Activated CD4-positive, alpha-beta T cell treated with anti-CD3 and anti-CD28 coated beads, Interleukin-2, amount 50 U/mL, for 24 hours (primary cell): ENCODE data around the gene ZBTB7C.

Experiments
- DNase-seq, 2 donors: peaks; one replicate each; pipeline ENCODE4 v3.0.0-alpha.2; 2020; ENCODE audit warnings: low read depth in 1 of 2, low spot score in 1 of 2

Gene ZBTB7C

DNA sequence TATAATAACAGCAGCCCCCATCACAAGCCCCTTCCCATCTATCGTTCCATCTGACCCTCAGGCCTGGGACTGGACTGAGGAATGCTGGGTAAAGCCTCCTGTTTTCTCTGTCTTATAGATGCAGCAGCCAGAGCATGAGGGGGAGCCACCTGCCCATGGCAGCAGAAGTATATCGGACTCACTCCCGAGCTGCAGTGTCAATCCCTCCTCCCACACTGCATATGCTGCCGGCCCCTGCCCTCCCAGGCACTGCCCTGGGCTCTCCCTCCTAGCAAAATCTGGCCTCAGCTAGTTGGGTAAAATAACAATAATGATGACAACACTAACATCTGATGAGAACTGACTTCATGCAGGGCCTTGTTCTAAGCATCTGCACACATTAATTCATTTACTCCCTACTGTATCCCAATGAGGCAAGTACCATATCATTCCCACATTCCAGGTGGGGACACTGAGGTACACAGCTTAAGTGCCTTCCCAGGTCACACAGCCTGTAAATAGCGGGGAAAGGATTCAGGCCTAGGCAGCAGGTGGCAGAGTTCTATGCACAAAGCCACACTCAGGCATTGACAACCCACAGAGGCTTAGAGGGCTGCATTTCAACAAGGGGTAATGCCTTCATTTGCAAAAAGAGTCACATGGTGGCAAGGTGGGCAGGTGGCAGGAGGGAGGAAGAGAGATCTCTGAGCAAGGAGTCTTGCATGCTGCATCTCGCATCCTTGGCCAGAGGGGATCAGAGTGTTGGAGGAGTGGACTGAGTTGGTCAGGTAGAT lies 190.0 kb downstream of the ZBTB7C start:
- no peak for DNase-seq

DNA sequence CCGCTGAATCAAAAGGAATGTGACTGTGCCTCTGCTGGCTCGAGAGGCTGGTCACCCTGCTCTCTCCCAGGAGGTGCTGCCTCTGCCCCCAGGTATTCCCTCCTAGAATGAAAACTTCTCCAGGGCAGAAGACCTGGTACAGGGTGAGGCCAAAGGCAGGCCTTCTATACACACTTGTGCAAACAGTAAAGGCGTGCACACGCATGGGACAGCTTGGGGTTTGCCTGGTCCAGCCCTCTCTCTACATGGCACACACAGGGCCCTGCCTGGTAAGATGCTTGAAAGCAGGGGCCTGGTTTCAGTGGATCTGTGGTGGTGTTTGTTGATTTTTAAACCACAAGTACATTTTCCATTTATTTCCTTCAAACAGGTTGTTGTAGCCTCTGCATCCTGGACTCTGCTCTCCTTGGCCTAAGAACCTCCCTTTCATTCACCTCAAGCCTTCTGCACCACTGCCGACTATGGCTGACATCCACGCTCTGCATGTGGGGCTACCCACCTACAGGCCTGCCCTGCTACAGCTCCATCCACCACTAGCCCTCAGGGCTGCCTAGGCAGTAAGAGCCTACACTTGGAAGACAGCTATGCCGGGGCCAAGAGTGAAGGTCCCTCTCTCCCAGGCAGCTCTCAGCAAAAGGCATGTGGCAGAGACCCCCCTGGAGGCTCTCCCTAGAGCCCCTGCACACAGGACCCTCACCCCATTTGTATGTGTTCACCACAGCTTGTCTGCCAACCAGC lies 190.7 kb downstream of the ZBTB7C start:
- no peak for DNase-seq

DNA sequence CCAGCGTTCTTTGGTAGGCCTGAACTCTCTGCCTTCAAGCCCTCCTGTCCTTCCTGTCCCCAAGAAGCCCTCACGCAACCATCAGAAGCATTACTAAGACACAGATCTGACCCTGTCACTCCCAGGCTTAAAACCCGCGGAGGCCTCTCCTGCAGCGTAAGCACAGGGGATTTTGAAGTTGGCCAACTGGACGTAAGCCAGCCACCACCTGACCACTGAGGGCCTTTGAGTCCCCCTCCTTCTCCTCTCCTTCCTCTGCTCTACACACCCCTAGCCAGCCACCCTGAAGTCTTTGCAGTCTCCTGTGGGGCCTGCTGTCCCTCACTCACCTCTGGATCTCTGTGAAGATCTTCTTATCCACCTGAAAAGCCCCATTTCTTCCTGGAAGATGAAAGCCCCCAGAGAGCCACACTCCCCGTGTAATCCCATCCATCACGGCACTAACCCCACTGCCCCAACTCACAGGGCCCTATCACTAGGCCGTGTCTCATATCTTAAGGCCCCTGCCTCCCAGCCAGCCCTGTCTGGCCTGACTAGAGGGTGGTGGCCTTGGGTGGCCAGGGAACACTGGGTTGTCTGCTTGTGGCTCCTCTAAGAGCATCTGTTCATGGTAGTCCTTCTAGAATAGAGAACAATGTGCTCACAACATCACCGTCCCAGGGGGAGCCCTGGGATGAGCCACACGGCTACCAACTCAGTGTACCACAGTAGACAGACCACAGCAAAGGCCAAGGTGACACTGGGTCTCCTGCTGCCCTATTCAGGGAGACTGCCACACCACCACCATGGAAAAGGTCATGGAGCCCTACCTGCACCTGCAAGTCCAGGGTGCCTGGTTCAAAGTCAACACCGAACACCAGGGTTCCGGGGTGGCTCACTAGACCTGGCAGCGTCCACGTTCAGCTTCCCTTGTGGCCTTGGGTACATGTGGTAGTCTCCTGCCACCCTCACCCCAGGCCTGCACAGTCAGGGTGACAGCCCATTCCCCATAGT lies 191.6 kb downstream of the ZBTB7C start:
- DNase-seq, result no peak

DNA sequence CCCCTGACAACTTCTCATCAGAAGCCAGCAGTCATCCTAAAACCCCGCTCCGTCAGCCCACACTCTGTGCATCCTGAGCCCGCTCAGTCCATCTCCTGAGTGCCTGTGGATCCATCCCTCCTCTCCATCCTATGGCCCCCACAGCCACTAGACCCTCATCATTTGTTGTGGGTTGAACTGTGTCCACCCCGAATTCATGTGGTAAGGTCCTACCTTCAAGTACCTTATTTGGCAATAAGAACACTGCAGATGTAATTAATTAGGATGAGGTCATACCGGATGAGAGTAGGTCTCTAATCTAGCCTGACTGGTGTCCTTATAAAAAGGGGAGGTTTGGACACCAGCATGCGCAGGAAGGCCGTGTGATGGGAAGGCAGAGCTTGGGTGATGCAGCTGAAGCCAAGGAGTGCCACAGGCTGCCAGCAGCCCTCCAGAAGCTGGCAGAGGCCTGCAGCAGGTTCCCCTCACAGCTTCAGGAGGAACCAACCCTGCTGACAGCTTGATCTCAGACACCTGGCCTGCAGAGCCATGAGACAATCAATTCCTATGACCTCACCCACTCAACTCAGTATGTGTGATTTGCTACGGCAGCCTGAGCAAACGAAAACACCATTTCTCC lies 192.4 kb downstream of the ZBTB7C start:
- DNase-seq, result no peak

DNA sequence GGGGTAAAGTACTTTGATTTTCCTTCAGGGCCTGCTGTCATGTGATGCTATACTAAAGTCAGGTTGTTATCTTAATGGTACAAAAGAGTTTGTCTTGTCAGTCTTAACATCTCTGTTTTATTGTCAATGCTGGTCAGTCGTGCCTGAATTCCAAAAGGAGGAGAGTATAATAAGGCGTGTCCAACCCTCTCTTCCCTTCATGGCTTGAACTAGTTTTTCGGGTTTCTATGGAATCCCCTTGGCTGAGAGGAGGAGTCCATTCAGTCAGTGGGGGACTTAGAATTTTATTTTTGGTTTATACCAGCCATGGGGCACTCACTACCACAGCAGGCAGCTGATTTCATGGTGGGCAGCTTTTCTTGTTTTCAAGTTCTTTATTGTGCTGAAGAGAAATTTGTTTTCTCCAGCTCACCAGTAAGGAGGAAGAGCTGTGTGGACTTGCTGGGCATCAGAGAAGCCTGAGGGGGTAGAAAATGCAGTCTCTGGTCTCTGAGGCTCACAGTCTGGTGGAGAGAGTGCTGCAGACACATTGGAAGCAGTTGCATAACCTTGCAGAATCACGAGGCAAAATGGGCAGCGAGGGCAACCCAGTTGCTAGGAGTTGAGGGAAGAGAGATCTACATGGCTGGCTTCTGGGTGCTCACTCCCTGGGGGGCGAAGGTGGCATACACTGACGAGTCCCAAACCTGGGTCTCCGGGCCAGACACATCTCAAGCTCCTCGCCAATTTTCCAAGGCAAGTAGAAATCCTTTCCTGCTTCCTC lies 193.1 kb downstream of the ZBTB7C start:
- no peak for DNase-seq

DNA sequence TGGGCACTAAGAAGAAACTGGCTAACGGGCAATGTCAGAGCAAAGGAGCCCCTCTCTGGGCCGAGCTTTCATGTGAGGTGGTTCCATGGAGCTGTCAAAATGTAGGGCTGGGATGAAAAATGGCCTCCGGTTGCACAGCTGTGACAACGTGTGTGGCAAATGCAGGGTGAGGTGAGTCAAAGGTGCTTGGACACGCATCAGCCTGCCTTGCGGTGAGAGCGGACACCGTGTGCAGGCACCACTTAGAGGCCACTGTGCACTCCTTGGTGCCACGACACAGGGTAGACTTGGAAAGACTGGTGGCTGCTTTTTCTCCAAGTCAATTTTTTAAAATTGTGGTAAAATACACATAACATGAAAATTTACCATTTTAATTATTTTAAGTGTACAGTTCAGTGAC lies 195.4 kb downstream of the ZBTB7C start:
- no peak for DNase-seq

DNA sequence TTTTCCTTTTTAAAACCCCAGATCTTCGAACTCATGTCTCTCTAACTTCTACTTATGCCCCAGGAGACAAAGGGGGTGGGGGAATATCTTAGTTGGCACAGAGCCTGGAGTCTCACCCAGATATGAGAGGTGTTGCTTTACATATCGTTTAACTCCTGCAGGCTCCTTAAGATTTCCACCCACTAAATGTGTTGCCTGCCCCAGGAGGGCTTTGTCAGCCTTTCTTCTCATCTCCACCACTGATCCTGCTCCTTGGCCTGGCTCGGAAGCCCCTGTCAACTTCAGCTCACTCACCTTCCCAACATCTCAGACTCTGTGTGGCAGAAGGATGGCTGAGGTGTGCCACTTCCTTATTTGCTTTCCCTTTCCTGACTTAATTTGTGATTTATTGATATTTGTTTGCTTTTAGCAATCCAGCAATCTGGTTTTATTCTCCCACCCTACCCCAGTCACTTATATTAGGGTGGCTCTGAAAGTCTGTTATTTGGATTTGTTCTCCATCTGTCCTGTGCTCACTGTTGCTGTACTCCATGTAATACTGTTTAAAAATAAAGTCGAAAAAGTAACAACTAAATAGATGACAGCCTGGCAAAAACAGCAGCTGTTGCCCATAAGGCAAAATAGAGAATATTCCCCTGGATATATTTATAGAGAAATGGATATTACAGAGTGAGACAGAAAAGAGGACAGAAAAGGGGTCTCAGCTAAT lies 200.6 kb downstream of the ZBTB7C start:
- no peak for DNase-seq

DNA sequence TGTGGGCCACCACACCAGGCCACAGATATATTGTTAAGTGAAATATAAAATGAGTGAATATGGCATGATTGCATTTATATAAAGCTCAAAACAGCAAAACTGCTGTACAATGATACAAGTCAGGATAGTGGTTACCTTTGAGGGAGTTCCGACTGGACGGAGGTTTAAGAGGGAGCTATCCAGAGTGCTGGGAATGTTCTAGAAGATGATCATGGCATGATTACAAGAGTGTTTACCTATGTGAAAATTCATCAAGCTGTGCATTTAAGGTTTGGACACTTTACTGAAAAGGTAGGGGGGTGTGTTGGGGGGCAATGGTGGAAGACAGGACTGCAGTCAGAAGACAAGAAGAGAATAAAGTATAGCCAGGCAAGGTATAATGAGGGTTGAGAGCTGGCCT lies 201.4 kb downstream of the ZBTB7C start:
- no peak for DNase-seq

DNA sequence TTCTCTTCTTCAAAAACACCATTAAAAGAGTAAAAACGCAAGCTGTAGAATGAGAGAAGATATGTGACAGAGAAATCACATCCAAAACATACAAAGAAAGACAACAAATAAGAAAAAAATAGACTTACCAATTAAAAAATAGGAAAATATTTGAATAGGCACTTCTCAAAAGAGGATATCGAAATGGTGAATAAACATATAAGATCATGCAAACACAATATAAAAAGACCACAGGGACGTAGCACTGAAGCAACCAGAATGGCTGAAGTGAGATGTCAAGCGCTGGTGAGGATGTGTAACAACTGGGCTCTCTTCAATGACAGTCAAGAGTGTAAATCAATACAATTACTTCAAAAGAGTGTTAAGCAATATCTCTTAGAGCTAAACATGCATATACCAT lies 202.3 kb downstream of the ZBTB7C start:
- DNase-seq, result no peak

DNA sequence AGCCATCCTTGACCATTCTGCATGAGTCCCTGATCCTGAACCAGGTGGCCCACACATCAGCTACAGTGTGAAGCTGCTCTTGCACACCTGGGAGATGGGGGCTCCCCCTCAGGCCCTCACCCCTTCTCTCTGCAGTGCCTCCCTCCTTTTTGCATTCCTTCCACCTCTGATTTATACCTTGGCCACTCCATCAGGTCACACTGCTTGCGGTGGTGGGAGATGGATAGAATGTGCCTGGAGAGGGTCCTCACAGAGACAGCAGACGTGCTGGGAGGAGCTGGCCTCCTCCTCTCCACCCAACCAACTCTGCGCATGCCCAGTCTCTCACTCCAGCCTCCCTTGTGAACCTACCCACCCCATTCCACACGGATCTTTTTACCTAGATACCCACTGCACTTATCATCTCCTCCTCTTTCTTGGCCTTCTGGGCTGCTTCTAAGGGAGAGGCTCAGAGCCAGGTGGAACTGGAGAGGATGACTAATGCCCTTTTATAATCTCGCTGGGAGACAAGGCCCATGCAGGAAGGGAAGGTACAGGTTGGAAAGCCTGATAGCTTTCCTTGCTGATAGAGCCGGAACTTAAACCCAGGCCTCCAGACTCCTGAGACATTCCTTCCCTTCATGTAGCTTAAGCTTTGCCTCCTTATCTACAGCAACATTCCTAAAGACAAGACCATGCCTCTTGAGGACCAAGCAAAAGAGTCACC lies 205.1 kb downstream of the ZBTB7C start:
- DNase-seq, result no peak

DNA sequence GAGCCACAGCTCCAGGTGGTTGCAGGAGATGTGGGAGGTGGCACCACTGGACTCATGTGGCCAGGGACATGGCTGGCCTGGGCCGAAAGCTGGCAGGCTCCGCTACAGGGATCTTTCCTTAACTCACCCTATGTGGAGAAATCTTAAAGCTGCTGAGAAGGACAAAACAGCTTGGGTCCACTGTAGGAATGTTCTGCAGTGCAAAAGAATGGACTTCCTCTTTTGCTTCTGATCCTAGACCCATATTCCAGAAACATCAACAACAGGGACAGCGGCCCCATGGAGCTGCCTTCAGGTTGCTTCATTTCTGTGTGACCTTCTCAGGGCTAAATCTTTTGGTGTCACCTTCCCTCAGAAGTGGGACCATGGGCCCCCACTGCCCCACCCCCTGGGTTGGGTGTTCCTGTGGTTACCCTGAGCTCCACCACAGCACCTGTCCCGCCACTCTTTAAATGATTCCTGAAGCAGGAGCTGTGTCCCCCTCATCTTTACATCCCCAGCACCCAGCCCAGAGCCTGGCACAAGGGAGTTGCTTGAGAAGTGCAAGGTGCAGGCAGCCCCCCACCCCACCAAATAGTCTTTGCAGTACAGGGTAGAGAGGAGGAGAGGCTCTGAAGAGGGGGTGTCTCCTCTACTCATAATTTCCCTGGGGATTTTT lies 205.8 kb downstream of the ZBTB7C start:
- DNase-seq, result no peak

DNA sequence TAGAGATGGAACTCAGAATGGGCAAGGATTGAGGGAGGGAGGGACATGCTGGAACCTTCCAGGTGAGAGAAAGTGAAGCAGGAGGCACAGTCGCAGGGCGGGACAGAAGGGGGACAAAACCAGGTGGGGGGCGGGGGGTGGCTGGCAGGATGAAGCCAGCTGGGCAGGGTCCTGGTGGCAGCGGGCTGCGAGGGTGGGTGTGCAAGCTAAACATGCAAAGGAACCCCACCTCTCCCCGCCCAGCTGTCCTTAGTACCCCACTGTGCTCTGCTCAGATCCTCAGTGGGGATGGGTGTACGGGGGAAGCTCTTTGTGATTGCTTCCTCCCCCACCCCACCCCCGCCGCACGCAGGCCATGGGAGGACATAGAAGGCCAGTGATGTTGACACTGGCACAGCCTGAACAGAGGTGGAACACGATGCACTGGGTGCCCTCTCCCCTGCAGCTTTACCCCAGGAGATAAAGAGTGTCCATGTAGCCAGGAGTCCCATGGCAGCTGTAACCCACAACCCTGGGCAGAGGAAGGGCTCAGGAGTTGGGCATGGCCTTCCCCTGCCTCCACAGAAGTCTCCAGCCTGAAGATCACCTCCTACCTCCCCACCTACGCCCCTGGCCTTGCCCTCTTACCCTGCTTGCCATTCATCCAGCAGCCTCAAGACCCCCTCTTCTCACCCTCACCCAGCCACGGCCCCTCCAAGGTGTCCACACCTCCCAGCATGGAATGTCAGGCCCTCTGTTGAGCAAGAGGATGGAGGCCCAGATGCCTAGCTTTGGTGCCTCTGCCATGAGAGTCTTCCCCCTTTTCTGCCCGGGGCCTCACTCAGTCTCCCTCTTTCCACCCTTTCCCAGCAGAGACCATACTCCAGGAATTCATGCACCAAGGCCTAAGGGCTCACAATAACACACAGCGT lies 206.6 kb downstream of the ZBTB7C start:
- no peak for DNase-seq

DNA sequence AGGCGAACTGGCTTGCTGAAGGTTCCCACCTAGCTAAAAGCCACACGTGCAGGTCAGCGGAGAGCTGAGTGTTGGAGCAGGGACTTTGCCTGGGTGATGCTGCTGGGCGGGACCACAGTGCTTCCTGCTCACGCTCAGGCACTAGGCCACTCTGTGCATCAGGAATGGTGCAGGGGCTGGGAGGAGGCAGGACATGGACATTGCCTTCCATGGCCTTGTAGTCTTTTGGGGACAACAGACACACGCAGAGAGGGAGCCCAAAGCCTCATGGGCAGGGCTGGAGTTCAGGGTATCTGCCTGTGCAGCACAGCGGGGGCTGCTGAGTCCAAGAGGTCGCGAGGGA lies 207.2 kb downstream of the ZBTB7C start:
- DNase-seq, result no peak

DNA sequence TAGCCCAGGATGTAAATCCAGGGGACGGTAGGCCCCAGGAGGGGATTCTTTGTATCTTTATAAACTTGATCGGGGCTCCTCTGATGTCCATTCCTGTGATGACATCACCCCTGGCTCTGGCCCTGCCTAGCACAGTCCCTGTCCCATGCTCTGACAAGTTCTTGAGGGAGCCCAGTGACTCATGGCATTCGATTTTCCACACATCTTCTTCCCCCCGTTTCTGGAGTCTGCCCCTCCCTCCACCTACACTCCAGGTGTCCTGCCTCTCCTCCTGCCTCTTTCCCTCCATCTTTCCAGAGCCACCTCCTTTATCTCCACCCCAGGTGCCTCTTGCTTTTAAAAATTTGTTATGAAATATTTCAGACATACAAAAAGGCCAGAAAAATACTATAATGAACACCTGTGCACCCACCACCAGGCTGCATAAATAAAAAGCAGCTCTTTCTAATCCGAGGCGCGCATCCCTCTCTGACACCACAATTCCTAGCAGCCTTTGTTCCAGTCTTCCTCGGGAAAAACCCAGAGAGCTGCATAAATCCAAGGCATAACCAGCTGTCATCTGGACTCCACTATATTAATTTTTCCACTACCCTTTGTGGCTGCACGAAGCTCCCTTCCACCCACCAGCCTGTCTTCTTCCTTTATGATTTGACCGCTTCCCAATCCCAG lies 207.7 kb downstream of the ZBTB7C start:
- no peak for DNase-seq

DNA sequence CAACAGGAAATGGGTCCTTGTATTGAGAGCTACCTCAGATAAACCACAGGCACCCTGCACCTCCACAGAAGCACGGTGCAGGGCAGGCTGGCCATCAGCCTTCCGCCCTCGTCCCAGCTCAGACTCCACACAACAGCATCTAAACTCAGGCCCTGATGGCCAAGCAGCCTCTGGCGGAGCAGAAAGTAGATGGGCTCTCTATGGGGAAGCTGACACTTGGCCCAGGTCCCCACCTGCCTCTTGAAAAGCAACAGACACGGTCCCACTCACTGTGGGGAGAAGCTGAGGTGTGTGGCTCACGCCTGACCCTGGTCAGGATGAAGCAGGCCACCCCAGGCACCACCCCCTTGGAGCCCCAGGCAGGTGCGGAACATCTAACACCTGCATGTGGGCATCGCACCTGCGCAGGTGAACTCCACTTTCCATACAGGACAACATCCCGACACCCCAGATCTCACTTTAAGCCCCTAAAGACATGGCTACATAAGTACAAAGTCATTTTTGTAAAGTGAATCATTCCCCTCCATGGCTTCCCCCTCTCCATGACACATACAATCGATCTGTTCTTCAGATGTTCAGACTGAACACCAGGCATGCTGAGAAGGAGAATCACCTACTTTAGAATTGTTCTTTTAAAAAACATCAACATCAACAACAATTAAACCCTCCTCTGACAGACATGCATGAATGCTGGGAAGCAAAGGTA lies 208.4 kb downstream of the ZBTB7C start:
- DNase-seq, result no peak

DNA sequence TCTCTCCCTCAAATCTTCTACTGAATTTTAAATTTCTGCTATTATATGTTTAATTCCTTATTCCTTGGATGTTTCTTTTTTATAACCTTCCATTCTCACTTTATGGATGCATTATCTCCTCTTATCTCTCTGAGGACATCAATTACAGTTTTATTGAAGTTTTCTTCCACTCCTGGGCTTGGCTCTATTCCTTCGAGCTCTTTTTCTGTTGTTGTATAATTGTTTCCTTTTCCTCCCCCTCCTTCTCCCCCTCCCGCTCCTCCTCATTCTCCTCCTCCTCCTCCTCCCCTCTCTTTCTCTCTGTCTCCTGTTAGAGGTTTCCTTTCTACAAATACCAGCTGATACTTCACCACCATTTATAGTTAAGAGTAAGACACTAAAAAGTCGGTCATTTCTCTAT lies 209.8 kb downstream of the ZBTB7C start:
- no peak for DNase-seq

DNA sequence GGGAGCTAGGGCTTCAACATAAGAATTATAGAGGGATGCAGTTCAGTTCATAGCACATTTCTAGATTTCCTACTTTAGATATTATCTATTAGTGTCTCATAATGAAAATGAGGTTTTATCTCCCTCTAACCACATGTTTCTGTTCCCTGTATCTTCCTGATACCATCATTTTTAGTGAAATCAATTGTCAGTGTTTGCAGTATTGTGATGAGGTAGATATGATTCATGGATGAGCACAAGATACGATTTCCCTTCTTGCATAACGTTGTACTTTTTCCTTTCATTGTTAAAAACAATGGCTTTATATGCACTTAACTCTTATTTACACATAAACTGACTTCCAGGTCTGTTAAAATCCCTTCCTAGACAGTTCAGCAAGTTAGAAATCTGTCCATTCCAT lies 211.4 kb downstream of the ZBTB7C start:
- DNase-seq, result no peak
